ENCODE results near the gene LRRC63.

- TF ChIP-seq, protein P1, sequence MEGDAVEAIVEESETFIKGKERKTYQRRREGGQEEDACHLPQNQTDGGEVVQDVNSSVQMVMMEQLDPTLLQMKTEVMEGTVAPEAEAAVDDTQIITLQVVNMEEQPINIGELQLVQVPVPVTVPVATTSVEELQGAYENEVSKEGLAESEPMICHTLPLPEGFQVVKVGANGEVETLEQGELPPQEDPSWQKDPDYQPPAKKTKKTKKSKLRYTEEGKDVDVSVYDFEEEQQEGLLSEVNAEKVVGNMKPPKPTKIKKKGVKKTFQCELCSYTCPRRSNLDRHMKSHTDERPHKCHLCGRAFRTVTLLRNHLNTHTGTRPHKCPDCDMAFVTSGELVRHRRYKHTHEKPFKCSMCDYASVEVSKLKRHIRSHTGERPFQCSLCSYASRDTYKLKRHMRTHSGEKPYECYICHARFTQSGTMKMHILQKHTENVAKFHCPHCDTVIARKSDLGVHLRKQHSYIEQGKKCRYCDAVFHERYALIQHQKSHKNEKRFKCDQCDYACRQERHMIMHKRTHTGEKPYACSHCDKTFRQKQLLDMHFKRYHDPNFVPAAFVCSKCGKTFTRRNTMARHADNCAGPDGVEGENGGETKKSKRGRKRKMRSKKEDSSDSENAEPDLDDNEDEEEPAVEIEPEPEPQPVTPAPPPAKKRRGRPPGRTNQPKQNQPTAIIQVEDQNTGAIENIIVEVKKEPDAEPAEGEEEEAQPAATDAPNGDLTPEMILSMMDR (conservative IDR thresholded peaks at IDR 0.05; ENCODE audit: low read depth, low read length): no peak
- no peak for TF ChIP-seq EZH2 (IDR thresholded peaks at IDR 0.05; ENCODE audit: borderline replicate concordance, low read depth, low read length, poor library complexity, severe bottlenecking)
These were observed 53.6 kb downstream of the LRRC63 start for GRCh38 chr13:46265292-46265691.

Measured in A673 (cell line).